ENCODE results near the gene SMG9. TPM values are rescaled to one million over a fixed set of nuclear protein-coding genes. Genes with fewer than 3 reads are reported as not detected.

The SMG9 gene
- total RNA-seq, 3 donors from 2014 or later (not counting 1 experiment from before 2014, with no cell fraction given): 23.3 to 37.4 (median 28.3) TPM

GRCh38 chr19:43781630-43782310 lies 27.0 kb upstream of the SMG9 start:
- 80% methylated on average over 14 of the region's 14 CpGs for WGBS (ENCODE audit: insufficient coverage)
- Histone ChIP-seq H3K9me3 (ENCODE audit: control insufficient read depth, insufficient read depth, low read length) (no peaks in the 10 kb centered on the region), H3K4me1 (ENCODE audit: control insufficient read depth, insufficient read depth, low read length) (peaks cover 47% of the 10 kb centered on the region), H3K27me3 (ENCODE audit: control insufficient read depth, insufficient read depth, low read length) (no peaks in the 10 kb centered on the region), H3K4me3 (ENCODE audit: low read length) (peak overlapping the region; percentile 23), H3K36me3 (ENCODE audit: control insufficient read depth, insufficient read depth, low read length) (no peaks in the 10 kb centered on the region), H3K27ac (ENCODE audit: low read length) (peak overlapping the region; percentile 23)
- DNase-seq: peak in 1 of 2 donors; percentile 21
- Mint-ChIP-seq H3K27me3 (ENCODE audit: low read depth in 2 of 2) (peaks cover 37 to 43% of the 10 kb centered on the region in 2 donors), H3K9me3 (no peaks in the 10 kb centered on the region), H3K4me3 (no peak overlapping the region), H3K36me3 (no peaks in the 10 kb centered on the region), H3K27ac (no peak overlapping the region), H3K4me1 (peaks cover 0 to 23% of the 10 kb centered on the region in 2 donors)
- no peak for TF ChIP-seq CTCF (IDR thresholded peaks at IDR 0.05)
- ATAC-seq: no peak
- intact Hi-C loops (cut with micrococcal nuclease): no loop called here

- no peaks in the 10 kb centered on the region for H3K36me3 Mint-ChIP-seq
These were observed 26.2 kb upstream of the SMG9 start, which contains the start of gene KCNN4 for GRCh38 chr19:43780706-43781525. Gene KCNN4, minus strand, starts transcription at chr19:43780973. Its CDS starts 112 bp downstream, at chr19:43780861.

GRCh38 chr19:43779820-43780219 lies 25.1 kb upstream of the SMG9 start:
- intact Hi-C loops (cut with micrococcal nuclease): no loop called here
- H3K27ac ChIP-seq (ENCODE audit: low read length): peak overlapping the region; percentile 23
- H3K36me3 Mint-ChIP-seq: no peaks in the 10 kb centered on the region
- peaks cover 37 to 47% of the 10 kb centered on the region in 2 donors for H3K27me3 Mint-ChIP-seq (ENCODE audit: low read depth in 2 of 2)
- H3K36me3 ChIP-seq (ENCODE audit: control insufficient read depth, insufficient read depth, low read length): no peaks in the 10 kb centered on the region
- no peaks in the 10 kb centered on the region for H3K9me3 Mint-ChIP-seq
- H3K4me3 ChIP-seq (ENCODE audit: low read length): peak overlapping the region; percentile 39
- TF ChIP-seq CTCF (IDR thresholded peaks at IDR 0.05): no peak
- ATAC-seq (no peak), DNase-seq (peak in 1 of 2 donors; percentile 38)
- H3K9me3 ChIP-seq (ENCODE audit: control insufficient read depth, insufficient read depth, low read length): no peaks in the 10 kb centered on the region
- H3K4me1 Mint-ChIP-seq: peaks cover 0 to 23% of the 10 kb centered on the region in 2 donors
- H3K4me1 ChIP-seq (ENCODE audit: control insufficient read depth, insufficient read depth, low read length): peaks cover 47% of the 10 kb centered on the region
- no peaks in the 10 kb centered on the region for H3K27me3 ChIP-seq (ENCODE audit: control insufficient read depth, insufficient read depth, low read length)
- WGBS (ENCODE audit: insufficient coverage): 23% methylated on average over 2 of the region's 3 CpGs
- no peak overlapping the region for H3K27ac Mint-ChIP-seq
- H3K4me3 Mint-ChIP-seq: no peak overlapping the region

More at GRCh38 chr19:43780706-43781525, 26.2 kb upstream of the SMG9 start, which contains the start of gene KCNN4:
- intact Hi-C loops (cut with micrococcal nuclease): no loop called here
- DNase-seq: peak in 1 of 2 donors; percentile 69
- Mint-ChIP-seq H3K9me3 (no peaks in the 10 kb centered on the region), H3K27me3 (ENCODE audit: low read depth in 2 of 2) (peaks cover 37 to 43% of the 10 kb centered on the region in 2 donors), H3K27ac (no peak within 1 kb of the TSS), H3K4me3 (no peak within 1 kb of the TSS), H3K4me1 (peaks cover 0 to 23% of the 10 kb centered on the region in 2 donors)
- WGBS (ENCODE audit: insufficient coverage): 6% methylated on average over 19 of the region's 19 CpGs
- H3K27ac ChIP-seq (ENCODE audit: low read length): peak within 1 kb of the TSS; percentile 47
- H3K4me1 ChIP-seq (ENCODE audit: control insufficient read depth, insufficient read depth, low read length): peaks cover 52% of the 10 kb centered on the region
- H3K27me3 ChIP-seq (ENCODE audit: control insufficient read depth, insufficient read depth, low read length): no peaks in the 10 kb centered on the region
- no peak for TF ChIP-seq CTCF (IDR thresholded peaks at IDR 0.05)
- peak within 1 kb of the TSS; percentile 39 for H3K4me3 ChIP-seq (ENCODE audit: low read length)
- H3K9me3 ChIP-seq (ENCODE audit: control insufficient read depth, insufficient read depth, low read length): no peaks in the 10 kb centered on the region
- ATAC-seq: peak; percentile 37 to 69 (median 44)
- H3K36me3 ChIP-seq (ENCODE audit: control insufficient read depth, insufficient read depth, low read length): no peaks in the 10 kb centered on the region

All from natural killer cell (primary cell).